ENCODE results near the gene ZNF429. TPM values are rescaled to one million over a fixed set of nuclear protein-coding genes. Genes with fewer than 3 reads are reported as not detected.

Gene ZNF429
- total RNA-seq, 2 experiments from 2014 or later, result 8.0 to 9.2 TPM

DNA sequence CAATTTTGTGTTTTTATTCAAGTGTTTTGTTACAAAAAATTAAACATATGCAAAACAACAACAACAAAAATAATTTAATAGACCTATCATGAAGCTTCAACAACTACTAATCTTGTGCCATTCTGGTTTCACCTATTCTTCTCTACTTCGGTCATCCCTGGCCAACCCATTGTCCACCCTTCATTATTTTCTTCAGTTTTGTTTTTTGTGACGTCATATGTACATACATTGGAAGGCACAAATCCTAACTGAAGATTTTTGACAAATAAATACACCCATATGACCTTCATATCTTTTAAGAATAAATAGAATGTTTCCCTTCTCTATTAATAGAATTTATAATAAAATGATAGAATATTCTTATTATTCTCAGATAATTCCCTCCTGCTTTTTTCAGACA, 69.2 kb downstream of the ZNF429 start:
- Mint-ChIP-seq H3K4me3 (no peak overlapping the region), H3K27ac (no peak overlapping the region), H3K36me3 (ENCODE audit: low read depth) (peaks cover under 1% of the 10 kb centered on the region), H3K9me3 (peaks cover 4% of the 10 kb centered on the region), H3K27me3 (no peaks in the 10 kb centered on the region), H3K4me1 (ENCODE audit: low read depth) (peaks cover 12% of the 10 kb centered on the region)
- H3K36me3 ChIP-seq (ENCODE audit: insufficient read depth, low read length), result no peaks in the 10 kb centered on the region
- H3K27me3 ChIP-seq (ENCODE audit: control insufficient read depth in 1 of 2, insufficient read depth in 2 of 2, low read length in 2 of 2), result no peaks in the 10 kb centered on the region
- H3K27ac ChIP-seq (ENCODE audit: low read depth in 1 of 2, low read length in 2 of 2), result no peak overlapping the region
- intact Hi-C loops (cut with DNase I, micrococcal nuclease), result no loop called here
- ATAC-seq (ENCODE audit: poor library complexity) (no peak), DNase-seq (no peak)
- TF ChIP-seq, protein P1, sequence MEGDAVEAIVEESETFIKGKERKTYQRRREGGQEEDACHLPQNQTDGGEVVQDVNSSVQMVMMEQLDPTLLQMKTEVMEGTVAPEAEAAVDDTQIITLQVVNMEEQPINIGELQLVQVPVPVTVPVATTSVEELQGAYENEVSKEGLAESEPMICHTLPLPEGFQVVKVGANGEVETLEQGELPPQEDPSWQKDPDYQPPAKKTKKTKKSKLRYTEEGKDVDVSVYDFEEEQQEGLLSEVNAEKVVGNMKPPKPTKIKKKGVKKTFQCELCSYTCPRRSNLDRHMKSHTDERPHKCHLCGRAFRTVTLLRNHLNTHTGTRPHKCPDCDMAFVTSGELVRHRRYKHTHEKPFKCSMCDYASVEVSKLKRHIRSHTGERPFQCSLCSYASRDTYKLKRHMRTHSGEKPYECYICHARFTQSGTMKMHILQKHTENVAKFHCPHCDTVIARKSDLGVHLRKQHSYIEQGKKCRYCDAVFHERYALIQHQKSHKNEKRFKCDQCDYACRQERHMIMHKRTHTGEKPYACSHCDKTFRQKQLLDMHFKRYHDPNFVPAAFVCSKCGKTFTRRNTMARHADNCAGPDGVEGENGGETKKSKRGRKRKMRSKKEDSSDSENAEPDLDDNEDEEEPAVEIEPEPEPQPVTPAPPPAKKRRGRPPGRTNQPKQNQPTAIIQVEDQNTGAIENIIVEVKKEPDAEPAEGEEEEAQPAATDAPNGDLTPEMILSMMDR (IDR thresholded peaks at IDR 0.05), result no peak
- H3K9me3 ChIP-seq (ENCODE audit: control insufficient read depth in 1 of 2, insufficient read depth in 1 of 2, low read length in 2 of 2), result peaks cover 0 to 53% of the 10 kb centered on the region in 2 experiments
- no peaks in the 10 kb centered on the region for H3K4me1 ChIP-seq (ENCODE audit: insufficient read depth, low read length)
- ChIA-PET POLR2A (interaction anchor here (0.6 to 0.7 kb wide), 3 partner anchors 58 to 1975 kb away, joined by 3 to 4 read pairs (median 3); no protein-coding TSS in a partner anchor), CTCF (no interaction called here)
- no peak overlapping the region for H3K4me3 ChIP-seq (ENCODE audit: low read length)

DNA sequence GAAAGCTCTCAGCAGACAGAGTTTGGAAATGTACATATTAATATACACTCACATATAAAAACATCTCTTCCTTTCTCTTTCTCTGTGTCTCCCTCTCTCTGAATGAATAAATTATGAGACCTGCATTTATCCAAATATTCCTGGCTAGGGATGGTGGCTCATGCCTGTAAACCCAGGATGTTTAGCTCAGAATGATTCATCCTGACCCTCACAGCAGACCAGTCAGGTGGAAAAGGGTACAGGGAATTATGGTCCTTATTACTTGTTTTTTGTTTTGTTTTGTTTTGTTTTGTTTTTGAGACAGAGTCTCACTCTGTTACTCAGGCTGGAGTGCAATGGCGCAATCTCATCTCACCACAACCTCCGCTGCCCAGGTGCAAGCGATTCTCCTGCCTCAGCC, 71.1 kb downstream of the ZNF429 start:
- intact Hi-C loops (cut with DNase I, micrococcal nuclease), result no loop called here
- Mint-ChIP-seq H3K27ac (no peak overlapping the region), H3K4me3 (no peak overlapping the region), H3K9me3 (peaks cover 4% of the 10 kb centered on the region), H3K27me3 (no peaks in the 10 kb centered on the region), H3K36me3 (ENCODE audit: low read depth) (no peaks in the 10 kb centered on the region), H3K4me1 (ENCODE audit: low read depth) (peaks cover 28% of the 10 kb centered on the region)
- Histone ChIP-seq H3K4me3 (ENCODE audit: low read length) (no peak overlapping the region), H3K27ac (ENCODE audit: low read depth in 1 of 2, low read length in 2 of 2) (no peak overlapping the region), H3K27me3 (ENCODE audit: control insufficient read depth in 1 of 2, insufficient read depth in 2 of 2, low read length in 2 of 2) (no peaks in the 10 kb centered on the region), H3K36me3 (ENCODE audit: insufficient read depth, low read length) (no peaks in the 10 kb centered on the region), H3K9me3 (ENCODE audit: control insufficient read depth in 1 of 2, insufficient read depth in 1 of 2, low read length in 2 of 2) (peaks cover 3 to 46% of the 10 kb centered on the region in 2 experiments), H3K4me1 (ENCODE audit: insufficient read depth, low read length) (no peaks in the 10 kb centered on the region)
- ChIA-PET CTCF (interaction anchor here (1.0 kb wide), 1 partner anchor 9 kb away, joined by 7 read pairs; no protein-coding TSS in a partner anchor), POLR2A (interaction anchor here (0.9 to 1.4 kb wide), 2 partner anchors 9 to 29 kb away, joined by 3 read pairs; no protein-coding TSS in a partner anchor)
- DNase-seq (no peak), ATAC-seq (ENCODE audit: poor library complexity) (no peak)
- TF ChIP-seq, protein P1 (IDR thresholded peaks at IDR 0.05), result no peak

DNA sequence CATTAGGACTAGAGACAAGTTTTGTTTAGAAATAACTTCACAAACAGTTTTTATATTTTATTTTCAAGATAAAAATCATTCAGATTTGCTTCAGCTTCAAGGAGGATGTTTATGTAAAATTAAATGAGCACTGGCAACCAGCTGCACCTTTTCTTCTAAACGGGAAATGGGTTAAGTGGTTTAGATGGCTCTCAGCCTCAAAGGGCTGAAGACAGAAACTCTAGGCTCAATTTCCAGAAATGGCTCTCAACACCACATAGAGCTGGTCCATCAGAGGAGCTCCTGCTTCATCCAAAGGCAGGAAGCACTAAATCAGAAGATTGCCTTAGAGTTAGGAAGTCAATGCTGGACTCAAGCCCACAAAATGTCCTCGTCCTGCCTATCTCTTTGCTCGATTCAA, 74.7 kb downstream of the ZNF429 start:
- H3K36me3 Mint-ChIP-seq (ENCODE audit: low read depth), result no peaks in the 10 kb centered on the region
- no peaks in the 10 kb centered on the region for H3K27me3 Mint-ChIP-seq
- Histone ChIP-seq H3K4me1 (ENCODE audit: insufficient read depth, low read length) (no peaks in the 10 kb centered on the region), H3K9me3 (ENCODE audit: control insufficient read depth in 1 of 2, insufficient read depth in 1 of 2, low read length in 2 of 2) (peaks cover 3 to 51% of the 10 kb centered on the region in 2 experiments), H3K27me3 (ENCODE audit: control insufficient read depth in 1 of 2, insufficient read depth in 2 of 2, low read length in 2 of 2) (no peaks in the 10 kb centered on the region), H3K27ac (ENCODE audit: low read depth in 1 of 2, low read length in 2 of 2) (peak overlapping the region in 1 of 2 donors; percentile 64), H3K36me3 (ENCODE audit: insufficient read depth, low read length) (no peaks in the 10 kb centered on the region), H3K4me3 (ENCODE audit: low read length) (no peak overlapping the region)
- H3K9me3 Mint-ChIP-seq, result peaks cover 2% of the 10 kb centered on the region
- H3K4me1 Mint-ChIP-seq (ENCODE audit: low read depth), result peaks cover 51% of the 10 kb centered on the region
- peak overlapping the region; percentile 23 for H3K4me3 Mint-ChIP-seq
- TF ChIP-seq, protein P1 (IDR thresholded peaks at IDR 0.05), result no peak
- intact Hi-C loops (cut with DNase I, micrococcal nuclease), result loop anchor here in 1 of 2 experiments (10.0 kb wide), 1 partner anchor 255 kb away; the partner anchor contains the start of gene ZNF43
- peak; percentile 65 for ATAC-seq (ENCODE audit: poor library complexity)
- ChIA-PET CTCF (interaction anchor here (1.3 to 1.5 kb wide), 2 partner anchors 9 to 11 kb away, joined by 3 read pairs; no protein-coding TSS in a partner anchor), POLR2A (interaction anchor here (0.6 to 3.2 kb wide), 16 partner anchors 9 to 559 kb away, joined by 3 to 97 read pairs (median 8); partner anchors contain the start of genes ZNF429, ZNF43, ZNF430 and ZNF493)
- peak in 3 of 14 experiments; percentile 16 to 55 (median 25) for DNase-seq
- peak overlapping the region; percentile 84 for H3K27ac Mint-ChIP-seq

Data from CD4-positive, alpha-beta T cell (primary cell).